H9 (cell line): ENCODE measurements around the gene PHLDB1. TPM values are rescaled to one million over a fixed set of nuclear protein-coding genes. Genes with fewer than 3 reads are reported as not detected.
A peak's percentile ranks its signal among the peaks of the same experiment; 100 is the strongest.

Experiments
- DNase-seq: peaks from one replicate; pipeline ENCODE4 v3.0.0-alpha.2; 2017
- H2AFZ ChIP-seq: one replicate; pipeline ENCODE4 v1.6.1; 2013; ENCODE audit warnings: mild to moderate bottlenecking, low read length, control low read depth, moderate library complexity
- H2AK5ac ChIP-seq: 2 replicates; pipeline ENCODE4 v1.6.1; 2013; ENCODE audit warnings: low read length, control low read depth, mixed read lengths; ENCODE audit not compliant: insufficient read length
- H2BK120ac ChIP-seq: one replicate; pipeline ENCODE4 v1.6.1; 2013; ENCODE audit warnings: low read depth, mild to moderate bottlenecking, low read length, control low read depth, inconsistent platforms; ENCODE audit not compliant: poor library complexity, severe bottlenecking
- H2BK12ac ChIP-seq: 2 replicates; pipeline ENCODE4 v1.6.1; 2013; ENCODE audit warnings: low read length, control low read depth, mixed read lengths, low read depth; ENCODE audit not compliant: insufficient read length
- H2BK15ac ChIP-seq: 2 replicates; pipeline ENCODE4 v1.6.1; 2013; ENCODE audit warnings: low read depth, low read length, control low read depth
- H2BK20ac ChIP-seq: one replicate; pipeline ENCODE4 v1.6.1; 2013; ENCODE audit warnings: low read depth, mild to moderate bottlenecking, low read length, control low read depth, inconsistent platforms; ENCODE audit not compliant: poor library complexity, severe bottlenecking
- H2BK5ac ChIP-seq: 2 replicates; pipeline ENCODE4 v1.6.1; 2013; ENCODE audit warnings: low read length, control low read depth, mixed read lengths; ENCODE audit not compliant: insufficient read length
- H3K14ac ChIP-seq: 2 replicates; pipeline ENCODE4 v1.6.1; 2013; ENCODE audit warnings: low read length, control low read depth; ENCODE audit not compliant: insufficient read depth
- H3K18ac ChIP-seq: 2 replicates; pipeline ENCODE4 v1.6.1; 2013; ENCODE audit warnings: low read depth, mild to moderate bottlenecking, mixed read lengths, low read length, control low read depth; ENCODE audit not compliant: insufficient read length
- H3K23ac ChIP-seq: 2 replicates; pipeline ENCODE4 v1.6.1; 2013; ENCODE audit warnings: low read length, control low read depth, mixed read lengths, low read depth; ENCODE audit not compliant: insufficient read length
- H3K23me2 ChIP-seq: 2 replicates; pipeline ENCODE4 v1.6.1; 2013; ENCODE audit warnings: low read depth, mild to moderate bottlenecking, mixed read lengths, low read length, control low read depth; ENCODE audit not compliant: insufficient read length, poor library complexity, severe bottlenecking
- H3K27ac ChIP-seq: 2 replicates; pipeline ENCODE4 v1.5.1; 2013; ENCODE audit warnings: low read length, control low read depth, mixed read lengths, low read depth; ENCODE audit not compliant: insufficient read length
- H3K27me3 ChIP-seq: 2 replicates; pipeline ENCODE4 v1.6.1; 2013; ENCODE audit warnings: low read length, control low read depth, inconsistent platforms; ENCODE audit not compliant: insufficient read depth
- H3K4ac ChIP-seq: 2 replicates; pipeline ENCODE4 v1.6.1; 2013; ENCODE audit warnings: low read depth, mild to moderate bottlenecking, control low read depth, inconsistent platforms, low read length, moderate library complexity
- H3K4me1 ChIP-seq: 2 replicates; pipeline ENCODE4 v1.6.1; 2013; ENCODE audit warnings: low read length, control low read depth, inconsistent platforms; ENCODE audit not compliant: insufficient read depth
- H3K4me2 ChIP-seq: 2 replicates; pipeline ENCODE4 v1.6.1; 2013; ENCODE audit warnings: low read length, control low read depth, mixed read lengths; ENCODE audit not compliant: insufficient read length, insufficient read depth
- H3K56ac ChIP-seq: 2 replicates; pipeline ENCODE4 v1.6.1; 2013; ENCODE audit warnings: low read depth, mild to moderate bottlenecking, mixed read lengths, low read length, control low read depth; ENCODE audit not compliant: insufficient read length
- H3K79me1 ChIP-seq: 2 replicates; pipeline ENCODE4 v1.6.1; 2013; ENCODE audit warnings: low read depth, mild to moderate bottlenecking, moderate library complexity, low read length, control low read depth, inconsistent platforms; ENCODE audit not compliant: insufficient read depth, poor library complexity, severe bottlenecking
- H3K79me2 ChIP-seq: 2 replicates; pipeline ENCODE4 v1.6.1; 2013; ENCODE audit warnings: low read length, control low read depth, inconsistent platforms; ENCODE audit not compliant: insufficient read depth
- H3K9ac ChIP-seq: 2 replicates; pipeline ENCODE4 v1.6.1; 2013; ENCODE audit warnings: low read length, control low read depth, mixed read lengths; ENCODE audit not compliant: insufficient read length; ENCODE audit errors: extremely low read depth
- H3K9me3 ChIP-seq: one replicate; pipeline ENCODE4 v1.6.1; 2013; ENCODE audit warnings: low read depth, low read length, inconsistent platforms; ENCODE audit not compliant: control insufficient read depth
- H3T11ph ChIP-seq: one replicate; pipeline ENCODE4 v1.6.1; 2013; ENCODE audit warnings: mild to moderate bottlenecking, low read length, control low read depth, inconsistent platforms
- H4K20me1 ChIP-seq: one replicate; pipeline ENCODE4 v1.6.1; 2013; ENCODE audit not compliant: control insufficient read depth, insufficient read length, insufficient read depth
- H4K5ac ChIP-seq: 2 replicates; pipeline ENCODE4 v1.6.1; 2013; ENCODE audit warnings: low read depth, mild to moderate bottlenecking, mixed read lengths, low read length, control low read depth; ENCODE audit not compliant: insufficient read length
- H4K8ac ChIP-seq: replicated peaks from 2 replicates; pipeline ENCODE4 v1.6.1; 2013; ENCODE audit warnings: low read length, control low read depth, mixed read lengths, low read depth; ENCODE audit not compliant: insufficient read length
- H4K91ac ChIP-seq: 2 replicates; pipeline ENCODE4 v1.6.1; 2013; ENCODE audit warnings: low read depth, mild to moderate bottlenecking, moderate library complexity, mixed read lengths, low read length, control low read depth; ENCODE audit not compliant: insufficient read length
- H3K27ac Mint-ChIP-seq, 3 experiments: 2 replicates in 2 of 3; 3 replicates in 1 of 3; pipeline ENCODE4 v1.8.0; 2020 to 2021; ENCODE audit warnings: mixed read lengths in 3 of 3, mild to moderate bottlenecking in 1 of 3, moderate library complexity in 1 of 3
- H3K27me3 Mint-ChIP-seq: 2 replicates; pipeline ENCODE4 v1.8.0; 2021; ENCODE audit warnings: low read depth, mild to moderate bottlenecking, moderate library complexity, mixed read lengths
- H3K36me3 Mint-ChIP-seq, 3 experiments: 2 replicates in 2 of 3; 3 replicates in 1 of 3; pipeline ENCODE4 v1.8.0; 2020 to 2021; ENCODE audit warnings: low read depth in 3 of 3, mixed read lengths in 3 of 3; ENCODE audit not compliant: insufficient read depth in 1 of 3
- H3K4me1 Mint-ChIP-seq, 2 experiments: 2 replicates each; pipeline ENCODE4 v1.8.0; 2020; ENCODE audit warnings: mixed read lengths in 2 of 2
- H3K4me3 Mint-ChIP-seq, 2 experiments: 2 replicates in 1 of 2; 3 replicates in 1 of 2; pipeline ENCODE4 v1.8.0; 2020 to 2021; ENCODE audit warnings: mild to moderate bottlenecking in 2 of 2, mixed read lengths in 2 of 2, moderate library complexity in 1 of 2
- H3K9me3 Mint-ChIP-seq, 2 experiments: 2 replicates in 1 of 2; 3 replicates in 1 of 2; pipeline ENCODE4 v1.8.0; 2020; ENCODE audit warnings: mild to moderate bottlenecking in 2 of 2, mixed read lengths in 2 of 2, moderate library complexity in 1 of 2
- WGBS: extraction: QIAGEN DNeasy Blood & Tissue Kit; methylation state at CpG from one replicate; pipeline ENCODE4 v1.1.7; 2013; ENCODE audit warnings: missing lambda C conversion rate, low lambda C conversion rate, mixed read lengths; ENCODE audit not compliant: insufficient read length; ENCODE audit errors: extremely low coverage; 5-methylcytosine and 5-hydroxymethylcytosine counted together
- total RNA-seq: library from RNA; stranded (reverse); gene quantifications from 2 replicates; pipeline ENCODE4 v1.2.1, GENCODE V29; 2021
- TF ChIP-seq, protein P1 (sequence below): fragments of 200-600 bp; sonication (generic); conservative IDR thresholded peaks from 3 replicates; pipeline ENCODE4 v1.8.0; 2021; ENCODE audit warnings: antibody characterized with exemption, mild to moderate bottlenecking

The PHLDB1 gene
- total RNA-seq, 1 experiment from 2014 or later, result 56.0 TPM

DNA sequence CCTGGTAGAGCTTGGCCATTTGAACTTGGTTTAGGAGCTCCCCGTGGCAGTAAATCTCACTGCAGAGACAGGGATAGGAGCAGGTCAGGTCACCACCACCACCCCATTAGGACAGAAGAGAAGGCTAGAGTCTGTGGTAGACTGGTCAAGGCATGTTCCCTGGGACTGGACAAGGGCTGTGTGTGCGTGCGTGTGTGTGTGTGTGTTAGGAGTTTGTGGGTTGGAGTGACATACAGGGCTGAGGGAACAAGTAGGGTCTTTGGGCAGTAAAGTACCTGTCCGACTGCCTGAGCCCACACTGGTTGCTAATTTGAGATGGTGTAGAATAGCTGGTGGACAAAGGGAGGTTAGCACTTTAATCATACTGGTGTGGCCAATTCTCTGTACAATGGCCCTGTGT, 56.0 kb downstream of the PHLDB1 start:
- no peak overlapping the region for H4K8ac ChIP-seq
- DNase-seq, result peak; percentile 24
- no peak overlapping the region for H2AFZ ChIP-seq
- H4K91ac ChIP-seq, result no peak overlapping the region
- no peaks in the 10 kb centered on the region for H3K79me1 ChIP-seq
- H2AK5ac ChIP-seq, result no peak overlapping the region
- Mint-ChIP-seq H3K27me3 (peaks cover 2% of the 10 kb centered on the region; the same call in 1 of the 2 replicates), H3K27ac (no peak overlapping the region; a peak in 2 of 7 replicates), H3K36me3 (no peaks in the 10 kb centered on the region), H3K9me3 (no peaks in the 10 kb centered on the region), H3K4me3 (no peak overlapping the region), H3K4me1 (peaks cover 37 to 39% of the 10 kb centered on the region in 2 experiments)
- TF ChIP-seq, protein P1, sequence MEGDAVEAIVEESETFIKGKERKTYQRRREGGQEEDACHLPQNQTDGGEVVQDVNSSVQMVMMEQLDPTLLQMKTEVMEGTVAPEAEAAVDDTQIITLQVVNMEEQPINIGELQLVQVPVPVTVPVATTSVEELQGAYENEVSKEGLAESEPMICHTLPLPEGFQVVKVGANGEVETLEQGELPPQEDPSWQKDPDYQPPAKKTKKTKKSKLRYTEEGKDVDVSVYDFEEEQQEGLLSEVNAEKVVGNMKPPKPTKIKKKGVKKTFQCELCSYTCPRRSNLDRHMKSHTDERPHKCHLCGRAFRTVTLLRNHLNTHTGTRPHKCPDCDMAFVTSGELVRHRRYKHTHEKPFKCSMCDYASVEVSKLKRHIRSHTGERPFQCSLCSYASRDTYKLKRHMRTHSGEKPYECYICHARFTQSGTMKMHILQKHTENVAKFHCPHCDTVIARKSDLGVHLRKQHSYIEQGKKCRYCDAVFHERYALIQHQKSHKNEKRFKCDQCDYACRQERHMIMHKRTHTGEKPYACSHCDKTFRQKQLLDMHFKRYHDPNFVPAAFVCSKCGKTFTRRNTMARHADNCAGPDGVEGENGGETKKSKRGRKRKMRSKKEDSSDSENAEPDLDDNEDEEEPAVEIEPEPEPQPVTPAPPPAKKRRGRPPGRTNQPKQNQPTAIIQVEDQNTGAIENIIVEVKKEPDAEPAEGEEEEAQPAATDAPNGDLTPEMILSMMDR, result no peak
- H3K27me3 ChIP-seq, result no peaks in the 10 kb centered on the region; the same call in 1 of the 2 replicates
- no peak overlapping the region for H2BK20ac ChIP-seq
- H3K79me2 ChIP-seq, result no peaks in the 10 kb centered on the region
- H3T11ph ChIP-seq, result no peak overlapping the region
- no peaks in the 10 kb centered on the region for H3K23me2 ChIP-seq
- H3K9me3 ChIP-seq, result no peaks in the 10 kb centered on the region
- peaks cover 3% of the 10 kb centered on the region; the same call in 1 of the 2 replicates for H3K4me1 ChIP-seq
- H2BK12ac ChIP-seq, result no peak overlapping the region
- no peaks in the 10 kb centered on the region for H4K20me1 ChIP-seq
- no peak overlapping the region for H3K56ac ChIP-seq
- no peak overlapping the region for H2BK120ac ChIP-seq
- no peak overlapping the region for H3K27ac ChIP-seq
- no peak overlapping the region for H3K18ac ChIP-seq
- H3K14ac ChIP-seq, result no peak overlapping the region
- no peak overlapping the region for H3K4ac ChIP-seq
- no peak overlapping the region for H3K9ac ChIP-seq
- H3K4me2 ChIP-seq, result no peak overlapping the region
- H2BK5ac ChIP-seq, result no peak overlapping the region
- H2BK15ac ChIP-seq, result no peak overlapping the region
- no peak overlapping the region for H4K5ac ChIP-seq
- no CpG with 5 or more reads among the region's 4 CpGs for WGBS
- H3K23ac ChIP-seq, result no peak overlapping the region
